ENCODE measurements around the gene TTC34. TPM values are rescaled to one million over a fixed set of nuclear protein-coding genes. Genes with fewer than 3 reads are reported as not detected.

TTC34 gene
- total and polyA plus RNA-seq, 2 of the 13 experiments (the other 11 are each of a cell fraction or from before 2014, with no cell fraction given): 0.07 to 0.11 TPM

DNA sequence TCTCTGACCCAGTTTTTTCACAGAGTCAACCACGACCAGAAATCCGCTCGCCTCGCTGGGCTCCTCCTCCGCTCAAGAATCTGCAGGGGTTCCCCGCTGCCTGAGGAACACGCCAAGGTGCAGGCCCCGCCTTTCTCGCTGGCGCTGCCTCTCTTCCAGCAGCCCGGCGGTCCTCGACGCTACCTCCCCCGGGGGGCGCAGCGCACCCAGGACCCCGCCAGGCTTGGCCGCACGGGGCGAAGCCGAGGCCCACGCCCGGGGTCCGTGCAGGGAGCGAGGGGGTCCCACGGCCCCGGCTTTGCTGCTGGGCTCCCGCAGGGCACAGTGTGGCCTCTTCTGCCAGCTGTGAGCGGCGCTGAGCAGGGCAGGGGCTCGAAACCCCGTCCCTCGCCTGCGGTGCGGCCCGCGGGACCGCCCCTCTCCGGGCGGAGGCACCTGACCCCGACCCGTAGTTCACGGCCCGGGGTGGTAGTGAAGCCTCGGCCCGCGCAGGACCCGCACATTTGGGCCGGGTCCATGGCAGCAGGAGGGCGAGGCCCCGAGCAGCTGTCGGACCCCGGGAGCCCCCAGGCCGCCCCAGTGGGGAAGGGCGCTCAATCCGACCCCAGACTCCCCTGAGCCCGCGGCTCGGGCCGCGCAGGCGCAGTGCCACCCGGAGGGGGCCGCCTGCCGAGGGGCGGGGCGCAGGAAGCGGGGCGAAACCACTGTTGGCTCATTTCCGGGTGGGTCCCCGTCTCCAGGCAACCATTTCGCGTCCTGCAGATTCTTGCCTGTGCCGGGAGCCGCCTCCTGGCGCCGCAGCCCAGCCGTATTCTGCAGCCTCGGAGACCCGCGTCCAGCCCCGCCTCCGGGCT is 158.7 kb downstream of the TTC34 start (continued):
- TF ChIP-seq, protein P1, sequence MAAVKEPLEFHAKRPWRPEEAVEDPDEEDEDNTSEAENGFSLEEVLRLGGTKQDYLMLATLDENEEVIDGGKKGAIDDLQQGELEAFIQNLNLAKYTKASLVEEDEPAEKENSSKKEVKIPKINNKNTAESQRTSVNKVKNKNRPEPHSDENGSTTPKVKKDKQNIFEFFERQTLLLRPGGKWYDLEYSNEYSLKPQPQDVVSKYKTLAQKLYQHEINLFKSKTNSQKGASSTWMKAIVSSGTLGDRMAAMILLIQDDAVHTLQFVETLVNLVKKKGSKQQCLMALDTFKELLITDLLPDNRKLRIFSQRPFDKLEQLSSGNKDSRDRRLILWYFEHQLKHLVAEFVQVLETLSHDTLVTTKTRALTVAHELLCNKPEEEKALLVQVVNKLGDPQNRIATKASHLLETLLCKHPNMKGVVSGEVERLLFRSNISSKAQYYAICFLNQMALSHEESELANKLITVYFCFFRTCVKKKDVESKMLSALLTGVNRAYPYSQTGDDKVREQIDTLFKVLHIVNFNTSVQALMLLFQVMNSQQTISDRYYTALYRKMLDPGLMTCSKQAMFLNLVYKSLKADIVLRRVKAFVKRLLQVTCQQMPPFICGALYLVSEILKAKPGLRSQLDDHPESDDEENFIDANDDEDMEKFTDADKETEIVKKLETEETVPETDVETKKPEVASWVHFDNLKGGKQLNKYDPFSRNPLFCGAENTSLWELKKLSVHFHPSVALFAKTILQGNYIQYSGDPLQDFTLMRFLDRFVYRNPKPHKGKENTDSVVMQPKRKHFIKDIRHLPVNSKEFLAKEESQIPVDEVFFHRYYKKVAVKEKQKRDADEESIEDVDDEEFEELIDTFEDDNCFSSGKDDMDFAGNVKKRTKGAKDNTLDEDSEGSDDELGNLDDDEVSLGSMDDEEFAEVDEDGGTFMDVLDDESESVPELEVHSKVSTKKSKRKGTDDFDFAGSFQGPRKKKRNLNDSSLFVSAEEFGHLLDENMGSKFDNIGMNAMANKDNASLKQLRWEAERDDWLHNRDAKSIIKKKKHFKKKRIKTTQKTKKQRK (IDR thresholded peaks at IDR 0.05; ENCODE audit: low read length): no peak
- TF ChIP-seq ZFP41 (CRISPR knock-in tag; IDR thresholded peaks at IDR 0.05; ENCODE audit: borderline replicate concordance) (no peak), MIXL1 (CRISPR knock-in tag; IDR thresholded peaks at IDR 0.05) (0 out of 2 replicates have a peak, but pooled peaks have one; percentile 37), ZSCAN22 (CRISPR knock-in tag; IDR thresholded peaks at IDR 0.05) (no peak), SKI (IDR thresholded peaks at IDR 0.05; ENCODE audit: partially characterized antibody) (no peak), ZFY (CRISPR knock-in tag; IDR thresholded peaks at IDR 0.05) (peak; percentile 88), SMAD9 (CRISPR knock-in tag; IDR thresholded peaks at IDR 0.05) (no peak; the same call in 1 of the 2 replicates), PLRG1 (conservative IDR thresholded peaks at IDR 0.05) (no peak), CAMTA2 (CRISPR knock-in tag; IDR thresholded peaks at IDR 0.05; ENCODE audit: borderline replicate concordance) (no peak), ZNF225 (CRISPR knock-in tag; IDR thresholded peaks at IDR 0.05) (0 out of 2 replicates have a peak, but pooled peaks have one; percentile 4), NCOA1 (CRISPR knock-in tag; IDR thresholded peaks at IDR 0.05) (no peak), NCOR1 (IDR thresholded peaks at IDR 0.05; ENCODE audit: borderline replicate concordance, low read length) (no peak), SUZ12 (IDR thresholded peaks at IDR 0.05; ENCODE audit: low read depth, low read length) (no peak), ZNF430 (CRISPR knock-in tag; IDR thresholded peaks at IDR 0.05) (peak; percentile 23; the same call in 1 of the 2 replicates)
- TF ChIP-seq, protein P2, sequence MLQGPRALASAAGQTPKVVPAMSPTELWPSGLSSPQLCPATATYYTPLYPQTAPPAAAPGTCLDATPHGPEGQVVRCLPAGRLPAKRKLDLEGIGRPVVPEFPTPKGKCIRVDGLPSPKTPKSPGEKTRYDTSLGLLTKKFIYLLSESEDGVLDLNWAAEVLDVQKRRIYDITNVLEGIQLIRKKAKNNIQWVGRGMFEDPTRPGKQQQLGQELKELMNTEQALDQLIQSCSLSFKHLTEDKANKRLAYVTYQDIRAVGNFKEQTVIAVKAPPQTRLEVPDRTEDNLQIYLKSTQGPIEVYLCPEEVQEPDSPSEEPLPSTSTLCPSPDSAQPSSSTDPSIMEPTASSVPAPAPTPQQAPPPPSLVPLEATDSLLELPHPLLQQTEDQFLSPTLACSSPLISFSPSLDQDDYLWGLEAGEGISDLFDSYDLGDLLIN (CRISPR knock-in tag; IDR thresholded peaks at IDR 0.05; ENCODE audit: borderline replicate concordance): no peak
- TF ChIP-seq, protein P3, sequence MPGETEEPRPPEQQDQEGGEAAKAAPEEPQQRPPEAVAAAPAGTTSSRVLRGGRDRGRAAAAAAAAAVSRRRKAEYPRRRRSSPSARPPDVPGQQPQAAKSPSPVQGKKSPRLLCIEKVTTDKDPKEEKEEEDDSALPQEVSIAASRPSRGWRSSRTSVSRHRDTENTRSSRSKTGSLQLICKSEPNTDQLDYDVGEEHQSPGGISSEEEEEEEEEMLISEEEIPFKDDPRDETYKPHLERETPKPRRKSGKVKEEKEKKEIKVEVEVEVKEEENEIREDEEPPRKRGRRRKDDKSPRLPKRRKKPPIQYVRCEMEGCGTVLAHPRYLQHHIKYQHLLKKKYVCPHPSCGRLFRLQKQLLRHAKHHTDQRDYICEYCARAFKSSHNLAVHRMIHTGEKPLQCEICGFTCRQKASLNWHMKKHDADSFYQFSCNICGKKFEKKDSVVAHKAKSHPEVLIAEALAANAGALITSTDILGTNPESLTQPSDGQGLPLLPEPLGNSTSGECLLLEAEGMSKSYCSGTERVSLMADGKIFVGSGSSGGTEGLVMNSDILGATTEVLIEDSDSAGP (CRISPR knock-in tag; IDR thresholded peaks at IDR 0.05; ENCODE audit: borderline replicate concordance): peak; percentile 77; the same call in 1 of the 2 replicates
- TF ChIP-seq, protein P4, sequence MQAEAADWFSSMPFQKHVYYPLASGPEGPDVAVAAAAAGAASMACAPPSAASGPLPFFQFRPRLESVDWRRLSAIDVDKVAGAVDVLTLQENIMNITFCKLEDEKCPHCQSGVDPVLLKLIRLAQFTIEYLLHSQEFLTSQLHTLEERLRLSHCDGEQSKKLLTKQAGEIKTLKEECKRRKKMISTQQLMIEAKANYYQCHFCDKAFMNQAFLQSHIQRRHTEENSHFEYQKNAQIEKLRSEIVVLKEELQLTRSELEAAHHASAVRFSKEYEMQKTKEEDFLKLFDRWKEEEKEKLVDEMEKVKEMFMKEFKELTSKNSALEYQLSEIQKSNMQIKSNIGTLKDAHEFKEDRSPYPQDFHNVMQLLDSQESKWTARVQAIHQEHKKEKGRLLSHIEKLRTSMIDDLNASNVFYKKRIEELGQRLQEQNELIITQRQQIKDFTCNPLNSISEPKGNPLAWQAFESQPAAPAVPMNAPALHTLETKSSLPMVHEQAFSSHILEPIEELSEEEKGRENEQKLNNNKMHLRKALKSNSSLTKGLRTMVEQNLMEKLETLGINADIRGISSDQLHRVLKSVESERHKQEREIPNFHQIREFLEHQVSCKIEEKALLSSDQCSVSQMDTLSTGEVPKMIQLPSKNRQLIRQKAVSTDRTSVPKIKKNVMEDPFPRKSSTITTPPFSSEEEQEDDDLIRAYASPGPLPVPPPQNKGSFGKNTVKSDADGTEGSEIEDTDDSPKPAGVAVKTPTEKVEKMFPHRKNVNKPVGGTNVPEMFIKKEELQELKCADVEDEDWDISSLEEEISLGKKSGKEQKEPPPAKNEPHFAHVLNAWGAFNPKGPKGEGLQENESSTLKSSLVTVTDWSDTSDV (CRISPR knock-in tag; IDR thresholded peaks at IDR 0.05): peak; percentile 52; the same call in 1 of the 2 replicates
- TF ChIP-seq, protein P5, sequence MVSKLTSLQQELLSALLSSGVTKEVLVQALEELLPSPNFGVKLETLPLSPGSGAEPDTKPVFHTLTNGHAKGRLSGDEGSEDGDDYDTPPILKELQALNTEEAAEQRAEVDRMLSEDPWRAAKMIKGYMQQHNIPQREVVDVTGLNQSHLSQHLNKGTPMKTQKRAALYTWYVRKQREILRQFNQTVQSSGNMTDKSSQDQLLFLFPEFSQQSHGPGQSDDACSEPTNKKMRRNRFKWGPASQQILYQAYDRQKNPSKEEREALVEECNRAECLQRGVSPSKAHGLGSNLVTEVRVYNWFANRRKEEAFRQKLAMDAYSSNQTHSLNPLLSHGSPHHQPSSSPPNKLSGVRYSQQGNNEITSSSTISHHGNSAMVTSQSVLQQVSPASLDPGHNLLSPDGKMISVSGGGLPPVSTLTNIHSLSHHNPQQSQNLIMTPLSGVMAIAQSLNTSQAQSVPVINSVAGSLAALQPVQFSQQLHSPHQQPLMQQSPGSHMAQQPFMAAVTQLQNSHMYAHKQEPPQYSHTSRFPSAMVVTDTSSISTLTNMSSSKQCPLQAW (CRISPR knock-in tag; IDR thresholded peaks at IDR 0.05): no peak

All from HepG2 (cell line).